Subcutaneous abdominal adipose tissue (tissue), 5 donors: ENCODE data around the gene MRTFA.

Source experiments
- H3K27ac ChIP-seq: one replicate; pipeline ENCODE4 v1.7.0; 2013; ENCODE audit warnings: low read depth, mild to moderate bottlenecking, inconsistent platforms, low read length, moderate library complexity
- H3K27me3 ChIP-seq, 5 donors: one replicate each; pipeline ENCODE4 v1.7.0; 2013; ENCODE audit warnings: low read length in 5 of 5, inconsistent platforms in 1 of 5; ENCODE audit not compliant: control insufficient read depth in 5 of 5, insufficient read depth in 4 of 5
- H3K36me3 ChIP-seq, 5 donors: one replicate each; pipeline ENCODE4 v1.7.0; 2013; ENCODE audit warnings: low read length in 5 of 5; ENCODE audit not compliant: control insufficient read depth in 5 of 5, insufficient read depth in 5 of 5
- H3K4me1 ChIP-seq, 5 donors: one replicate each; pipeline ENCODE4 v1.7.0; 2013; ENCODE audit warnings: low read length in 5 of 5, mild to moderate bottlenecking in 3 of 5, moderate library complexity in 1 of 5; ENCODE audit not compliant: control insufficient read depth in 5 of 5, insufficient read depth in 5 of 5
- H3K4me3 ChIP-seq, 5 donors: one replicate each; pipeline ENCODE4 v1.7.0; 2013; ENCODE audit warnings: low read length in 5 of 5, low read depth in 1 of 5
- H3K9ac ChIP-seq, 5 donors: one replicate each; pipeline ENCODE4 v1.7.0; 2013; ENCODE audit warnings: low read length in 5 of 5, mild to moderate bottlenecking in 4 of 5, moderate library complexity in 3 of 5
- H3K9me3 ChIP-seq, 5 donors: one replicate each; pipeline ENCODE4 v1.7.0; 2013; ENCODE audit warnings: low read length in 5 of 5; ENCODE audit not compliant: control insufficient read depth in 5 of 5
- donor health status: healthy.
- donor health status: healthy.
- donor health status: healthy.
- donor health status: healthy.
- donor health status: healthy.

The MRTFA gene

DNA sequence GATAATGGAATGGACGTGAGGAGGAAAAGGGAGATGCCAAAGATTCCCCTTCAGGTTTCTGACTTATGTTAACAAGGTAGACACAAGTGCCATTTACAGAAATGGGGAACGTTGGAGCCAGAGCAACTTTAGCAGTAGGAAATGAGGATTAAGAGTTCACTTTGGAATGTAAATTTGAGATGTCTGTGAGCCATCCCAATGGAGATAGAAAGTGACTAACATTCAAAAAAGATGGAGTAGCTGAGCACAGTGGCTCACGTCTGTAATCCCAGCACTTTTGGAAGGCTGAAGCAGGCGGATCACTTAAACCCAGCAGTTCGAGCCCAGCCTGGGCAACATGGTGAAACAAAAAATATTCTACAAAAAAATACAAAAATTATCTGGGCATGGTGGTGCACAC, 19.9 kb downstream of the MRTFA start:
- H3K27me3 ChIP-seq = no peaks in the 10 kb centered on the region
- H3K4me1 ChIP-seq = peaks cover 0 to 3% (median 0%) of the 10 kb centered on the region in 5 donors
- peaks cover 0 to 8% (median 3%) of the 10 kb centered on the region in 5 donors for H3K9me3 ChIP-seq
- H3K36me3 ChIP-seq = no peaks in the 10 kb centered on the region
- H3K9ac ChIP-seq = no peak overlapping the region
- no peak overlapping the region for H3K4me3 ChIP-seq
- no peak overlapping the region for H3K27ac ChIP-seq

DNA sequence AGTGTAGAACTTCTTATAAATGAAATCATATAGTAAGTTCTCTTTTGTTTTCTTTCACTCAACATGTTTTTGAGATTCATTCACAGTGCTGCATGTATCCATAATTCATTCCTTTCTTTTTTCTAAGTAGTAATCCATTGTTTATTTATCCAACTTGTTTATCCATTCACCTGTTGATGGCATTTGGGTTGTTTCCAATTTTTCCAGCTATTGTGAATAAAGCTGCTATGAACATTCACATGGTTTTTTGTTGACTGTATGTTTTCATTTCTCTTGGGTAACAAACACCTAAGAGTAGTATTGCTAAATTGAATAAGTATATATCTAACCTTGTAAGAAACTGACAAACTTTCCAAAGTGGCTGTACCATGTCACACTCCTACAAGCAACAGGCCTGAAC, 23.5 kb downstream of the MRTFA start:
- Histone ChIP-seq H3K4me3 (no peak overlapping the region), H3K9me3 (no peaks in the 10 kb centered on the region), H3K27ac (no peak overlapping the region), H3K36me3 (no peaks in the 10 kb centered on the region), H3K27me3 (no peaks in the 10 kb centered on the region), H3K9ac (no peak overlapping the region), H3K4me1 (peaks cover 0 to 6% (median 2%) of the 10 kb centered on the region in 5 donors)

DNA sequence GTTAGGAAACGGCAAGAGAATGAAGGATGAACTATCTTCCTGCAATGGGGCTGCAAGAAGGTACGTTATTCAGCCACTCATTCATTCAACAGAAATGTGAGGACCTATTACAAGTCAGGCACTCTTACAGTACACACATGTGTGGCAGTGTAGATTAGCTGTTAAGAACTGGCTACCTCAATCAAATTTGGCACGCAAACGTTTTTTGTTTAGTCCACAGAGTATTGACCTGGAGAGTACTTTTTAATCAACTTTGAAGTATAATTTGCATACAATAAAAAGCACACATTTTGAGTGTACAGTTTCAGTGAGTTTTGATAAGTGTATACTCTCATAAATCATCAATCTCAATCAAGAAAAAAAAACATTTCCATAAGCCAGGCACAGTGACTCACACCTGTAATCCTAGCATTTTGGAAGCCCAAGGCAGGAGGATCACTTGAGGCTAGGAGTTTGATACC, 24.2 kb downstream of the MRTFA start:
- H3K4me1 ChIP-seq = peaks cover 0 to 6% (median 2%) of the 10 kb centered on the region in 5 donors
- H3K9ac ChIP-seq = no peak overlapping the region
- no peaks in the 10 kb centered on the region for H3K36me3 ChIP-seq
- H3K27ac ChIP-seq = no peak overlapping the region
- H3K9me3 ChIP-seq = no peaks in the 10 kb centered on the region
- H3K4me3 ChIP-seq = no peak overlapping the region
- H3K27me3 ChIP-seq = no peaks in the 10 kb centered on the region

DNA sequence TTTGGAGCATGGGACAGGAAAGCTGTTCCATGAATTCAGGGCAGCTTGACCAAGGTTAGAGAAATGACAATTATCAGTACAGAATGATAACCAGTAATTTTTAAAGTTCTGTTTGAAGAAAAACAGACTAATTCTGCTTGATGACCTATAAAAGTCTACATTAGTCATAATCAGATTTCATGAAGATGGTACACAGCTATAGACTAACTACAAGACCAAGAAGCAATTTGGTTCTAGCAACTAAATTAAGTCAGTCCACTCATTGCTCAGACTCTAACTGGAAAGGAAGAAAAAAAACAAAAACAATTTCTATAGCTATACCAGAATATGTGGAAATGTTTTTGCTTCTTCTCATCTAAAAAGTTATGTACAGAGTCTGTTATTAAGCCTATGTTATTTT, 24.9 kb downstream of the MRTFA start:
- H3K9ac ChIP-seq = no peak overlapping the region
- H3K36me3 ChIP-seq = no peaks in the 10 kb centered on the region
- no peak overlapping the region for H3K4me3 ChIP-seq
- no peak overlapping the region for H3K27ac ChIP-seq
- H3K9me3 ChIP-seq = no peaks in the 10 kb centered on the region
- no peaks in the 10 kb centered on the region for H3K27me3 ChIP-seq
- H3K4me1 ChIP-seq = peaks cover 0 to 11% (median 4%) of the 10 kb centered on the region in 5 donors

DNA sequence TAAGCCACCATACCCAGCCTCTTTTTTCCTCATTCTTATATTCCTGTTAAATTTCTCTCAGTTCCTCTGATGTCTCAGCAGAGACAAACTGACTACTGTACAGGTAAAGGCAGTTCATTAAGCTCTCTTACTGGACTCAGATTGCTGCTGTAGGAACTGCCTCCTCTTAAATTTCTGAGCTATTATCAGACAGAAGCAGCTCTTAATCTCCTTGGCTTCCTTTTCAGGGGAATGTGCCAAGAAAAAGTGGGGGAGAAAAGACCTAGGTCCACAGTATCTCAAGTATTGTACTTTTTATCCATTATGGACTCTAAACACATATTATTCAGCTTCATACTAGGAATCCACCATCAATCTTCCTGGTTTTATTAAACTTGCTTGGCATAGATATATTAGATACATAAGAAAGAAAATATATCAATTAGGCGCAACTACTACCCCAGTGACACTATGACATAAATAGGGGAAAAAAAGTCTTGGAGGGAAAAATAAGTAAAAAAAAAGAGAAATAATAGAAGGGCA, 26.1 kb downstream of the MRTFA start:
- Histone ChIP-seq H3K36me3 (no peaks in the 10 kb centered on the region), H3K9me3 (no peaks in the 10 kb centered on the region), H3K27me3 (no peaks in the 10 kb centered on the region), H3K27ac (no peak overlapping the region), H3K4me3 (no peak overlapping the region), H3K9ac (no peak overlapping the region), H3K4me1 (peaks cover 0 to 21% (median 7%) of the 10 kb centered on the region in 5 donors)

DNA sequence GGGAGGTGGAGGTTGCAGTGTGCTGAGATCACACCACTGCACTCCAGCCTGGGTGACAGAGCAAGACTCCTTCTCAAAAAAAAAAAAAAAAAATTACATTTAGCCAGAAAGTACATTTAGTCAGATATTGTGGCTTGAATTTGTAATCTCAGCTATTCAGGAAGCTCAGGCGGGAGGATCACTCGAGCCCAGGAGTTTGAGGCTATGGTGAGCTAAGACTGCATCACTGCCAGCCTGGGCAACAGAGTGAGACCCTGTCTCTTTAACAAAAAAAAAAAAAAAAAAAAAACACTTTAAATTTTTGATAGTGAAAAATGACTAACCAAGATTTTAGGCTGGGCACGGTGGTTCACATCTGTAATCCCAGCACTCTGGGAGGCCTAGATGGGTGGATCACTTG, 27.3 kb downstream of the MRTFA start:
- Histone ChIP-seq H3K36me3 (no peaks in the 10 kb centered on the region), H3K27me3 (no peaks in the 10 kb centered on the region), H3K27ac (no peak overlapping the region), H3K9ac (no peak overlapping the region), H3K9me3 (no peaks in the 10 kb centered on the region), H3K4me1 (peaks cover 0 to 21% (median 7%) of the 10 kb centered on the region in 5 donors), H3K4me3 (no peak overlapping the region)

DNA sequence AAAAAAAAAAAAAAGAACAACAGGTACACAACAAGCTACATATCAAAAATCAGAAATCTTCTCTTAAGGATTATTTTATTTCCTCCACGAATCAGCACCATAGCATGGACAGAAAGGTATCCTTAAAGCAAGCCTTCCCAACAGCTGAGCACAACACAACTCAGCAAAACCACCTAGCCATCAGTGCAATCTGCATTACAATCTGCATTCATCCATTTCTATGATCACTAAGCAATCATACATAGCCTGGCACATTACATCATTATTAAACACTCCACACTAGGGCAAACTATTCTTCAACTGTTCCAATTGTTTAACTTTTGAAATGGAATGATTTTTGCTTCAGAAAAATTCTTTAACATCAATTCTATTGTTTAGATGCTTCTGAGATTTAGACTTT, 29.0 kb downstream of the MRTFA start:
- H3K36me3 ChIP-seq = no peaks in the 10 kb centered on the region
- H3K9ac ChIP-seq = no peak overlapping the region
- H3K4me3 ChIP-seq = no peak overlapping the region
- H3K27ac ChIP-seq = no peak overlapping the region
- H3K9me3 ChIP-seq = no peaks in the 10 kb centered on the region
- H3K4me1 ChIP-seq = peaks cover 0 to 21% (median 7%) of the 10 kb centered on the region in 5 donors
- H3K27me3 ChIP-seq = no peaks in the 10 kb centered on the region

DNA sequence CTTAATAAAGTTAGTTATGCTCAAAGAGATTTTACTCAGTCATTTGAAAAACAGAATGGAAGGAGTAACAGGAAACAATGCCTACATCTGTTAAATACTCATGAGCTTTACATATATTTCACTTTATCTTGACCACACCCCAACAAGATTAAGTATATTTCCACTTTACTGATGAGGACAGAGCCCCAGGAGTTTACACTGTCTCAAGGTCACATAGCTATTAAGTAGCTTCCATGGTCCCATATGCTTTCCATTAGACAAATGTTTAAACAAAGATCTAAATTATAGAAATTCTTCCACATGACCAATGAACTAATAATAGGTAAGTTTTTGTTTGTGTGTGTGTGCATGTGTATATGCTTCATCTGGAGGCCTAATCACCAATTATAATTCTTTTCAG, 30.2 kb downstream of the MRTFA start:
- Histone ChIP-seq H3K36me3 (no peaks in the 10 kb centered on the region), H3K9me3 (no peaks in the 10 kb centered on the region), H3K9ac (no peak overlapping the region), H3K4me1 (peaks cover 0 to 18% (median 7%) of the 10 kb centered on the region in 5 donors), H3K4me3 (no peak overlapping the region), H3K27me3 (no peaks in the 10 kb centered on the region), H3K27ac (no peak overlapping the region)

DNA sequence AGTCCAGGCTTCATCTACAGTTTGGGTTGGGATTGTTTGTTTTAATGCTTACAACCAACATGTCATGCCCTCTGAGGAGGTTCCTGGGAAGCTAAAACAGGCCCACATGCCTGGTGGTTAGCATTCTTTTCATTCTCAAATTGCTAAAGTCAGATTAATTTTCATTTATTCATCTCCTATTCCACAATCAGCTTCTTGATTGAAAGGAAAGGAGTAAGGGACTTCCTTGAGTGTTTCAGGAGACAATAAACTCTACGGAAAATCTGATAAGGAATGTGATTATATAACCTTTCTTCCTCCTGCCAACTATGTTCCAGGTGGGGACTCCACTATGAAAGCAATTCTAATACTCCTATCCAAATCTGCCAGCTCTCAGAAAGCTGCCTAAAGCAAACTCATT, 30.8 kb downstream of the MRTFA start:
- no peak overlapping the region for H3K4me3 ChIP-seq
- no peaks in the 10 kb centered on the region for H3K27me3 ChIP-seq
- H3K27ac ChIP-seq = no peak overlapping the region
- H3K9me3 ChIP-seq = no peaks in the 10 kb centered on the region
- H3K4me1 ChIP-seq = peaks cover 0 to 18% (median 7%) of the 10 kb centered on the region in 5 donors
- H3K36me3 ChIP-seq = no peaks in the 10 kb centered on the region
- H3K9ac ChIP-seq = no peak overlapping the region

DNA sequence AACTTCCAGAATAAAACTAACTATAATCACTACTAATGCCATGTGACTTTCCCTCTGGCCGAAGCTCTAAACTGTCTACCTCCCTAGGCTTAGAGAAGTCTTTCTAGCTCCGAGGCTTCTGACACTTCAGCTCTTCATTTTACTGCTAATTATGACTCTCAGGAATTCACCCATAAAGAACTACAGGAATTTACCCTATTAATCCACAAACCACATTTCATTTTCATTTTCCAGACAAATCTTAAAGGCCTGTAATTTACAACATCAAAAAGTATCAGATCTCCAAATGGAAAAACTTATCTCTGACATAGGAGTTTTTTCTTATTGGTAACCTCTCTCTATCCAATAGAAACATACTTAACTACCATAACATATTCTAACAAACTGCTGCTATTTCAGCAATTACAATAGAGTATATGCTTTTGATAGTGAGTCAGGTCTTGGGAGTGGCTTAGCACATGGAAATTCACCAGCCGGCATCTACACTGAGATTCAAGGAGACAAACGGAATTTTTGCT, 33.4 kb downstream of the MRTFA start:
- Histone ChIP-seq H3K27ac (no peak overlapping the region), H3K4me3 (no peak overlapping the region), H3K9ac (no peak overlapping the region), H3K9me3 (no peaks in the 10 kb centered on the region), H3K27me3 (no peaks in the 10 kb centered on the region), H3K36me3 (no peaks in the 10 kb centered on the region), H3K4me1 (peaks cover 0 to 15% (median 6%) of the 10 kb centered on the region in 5 donors)
